HL-60 (cell line): ENCODE data around the gene SELENOI.
"Not testable (repeated sequence)": the region's sequence is repeated elsewhere in the genome, so short reads cannot be mapped to it uniquely, and the experiment has no call there.

ENCODE experiments used
- DNase-seq, 2 experiments: peaks; one replicate each; pipeline ENCODE4 v3.0.0-alpha.2; 2010 to 2020; ENCODE audit warnings: low read depth in 1 of 2, low spot score in 1 of 2
- H3K27ac ChIP-seq: fragments of 250-450 bp; sonication (Bioruptor Pico); replicated peaks from 2 replicates; pipeline ENCODE4 v1.5.1; 2020; ENCODE audit warnings: mild to moderate bottlenecking, moderate library complexity
- H3K27me3 ChIP-seq: fragments of 250-450 bp; sonication (Bioruptor Pico); 2 replicates; pipeline ENCODE4 v1.5.1; 2021; ENCODE audit warnings: mild to moderate bottlenecking, moderate library complexity; ENCODE audit not compliant: insufficient read depth, poor library complexity, severe bottlenecking
- H3K4me3 ChIP-seq: replicated peaks from 2 replicates; pipeline ENCODE4 v1.5.1; 2011; ENCODE audit warnings: mild to moderate bottlenecking, control low read depth, low read length; ENCODE audit not compliant: insufficient read depth
- GABPA ChIP-seq: IDR thresholded peaks from 2 replicates; pipeline ENCODE4 v1.6.1; 2012; ENCODE audit warnings: low read depth
- POLR2AphosphoS5 ChIP-seq: IDR thresholded peaks from 2 replicates; pipeline ENCODE4 v1.6.1; 2012; ENCODE audit warnings: low read depth
- SPI1 ChIP-seq: IDR thresholded peaks from 2 replicates; pipeline ENCODE4 v1.6.1; 2012; ENCODE audit warnings: low read depth, mild to moderate bottlenecking, borderline replicate concordance
- TF ChIP-seq, protein P1 (sequence below): IDR thresholded peaks from 2 replicates; pipeline ENCODE4 v1.6.1; 2012; ENCODE audit warnings: low read depth; ENCODE audit not compliant: insufficient replicate concordance
- TF ChIP-seq, protein P2 (sequence below): IDR thresholded peaks from one replicate; pipeline ENCODE4 v1.5.1; 2011; ENCODE audit warnings: low read length, control low read depth, inconsistent platforms; ENCODE audit not compliant: insufficient read depth

The SELENOI gene

DNA sequence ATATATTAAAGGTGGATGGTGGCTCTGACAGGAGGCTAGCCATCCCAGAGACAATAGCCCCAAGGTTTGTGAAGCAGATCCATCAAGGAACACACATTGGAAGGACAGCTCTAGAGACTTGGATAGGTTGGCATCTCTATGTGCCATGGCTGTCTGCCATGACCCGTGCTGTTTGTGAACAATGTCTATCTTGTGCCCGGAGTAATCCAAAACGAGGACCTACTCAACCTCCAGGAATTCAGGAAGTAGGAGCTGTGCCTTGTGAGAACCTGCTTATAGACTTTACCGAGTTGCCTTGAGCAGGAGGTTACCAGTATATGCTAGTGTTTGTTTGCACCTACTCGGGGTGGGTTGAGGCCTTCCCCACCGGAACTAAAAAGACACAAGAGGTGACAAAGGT, 43.1 kb upstream of the SELENOI start:
- no peak overlapping the region for H3K27ac ChIP-seq
- no peak for DNase-seq
- no peak overlapping the region for H3K4me3 ChIP-seq
- TF ChIP-seq, protein P1, sequence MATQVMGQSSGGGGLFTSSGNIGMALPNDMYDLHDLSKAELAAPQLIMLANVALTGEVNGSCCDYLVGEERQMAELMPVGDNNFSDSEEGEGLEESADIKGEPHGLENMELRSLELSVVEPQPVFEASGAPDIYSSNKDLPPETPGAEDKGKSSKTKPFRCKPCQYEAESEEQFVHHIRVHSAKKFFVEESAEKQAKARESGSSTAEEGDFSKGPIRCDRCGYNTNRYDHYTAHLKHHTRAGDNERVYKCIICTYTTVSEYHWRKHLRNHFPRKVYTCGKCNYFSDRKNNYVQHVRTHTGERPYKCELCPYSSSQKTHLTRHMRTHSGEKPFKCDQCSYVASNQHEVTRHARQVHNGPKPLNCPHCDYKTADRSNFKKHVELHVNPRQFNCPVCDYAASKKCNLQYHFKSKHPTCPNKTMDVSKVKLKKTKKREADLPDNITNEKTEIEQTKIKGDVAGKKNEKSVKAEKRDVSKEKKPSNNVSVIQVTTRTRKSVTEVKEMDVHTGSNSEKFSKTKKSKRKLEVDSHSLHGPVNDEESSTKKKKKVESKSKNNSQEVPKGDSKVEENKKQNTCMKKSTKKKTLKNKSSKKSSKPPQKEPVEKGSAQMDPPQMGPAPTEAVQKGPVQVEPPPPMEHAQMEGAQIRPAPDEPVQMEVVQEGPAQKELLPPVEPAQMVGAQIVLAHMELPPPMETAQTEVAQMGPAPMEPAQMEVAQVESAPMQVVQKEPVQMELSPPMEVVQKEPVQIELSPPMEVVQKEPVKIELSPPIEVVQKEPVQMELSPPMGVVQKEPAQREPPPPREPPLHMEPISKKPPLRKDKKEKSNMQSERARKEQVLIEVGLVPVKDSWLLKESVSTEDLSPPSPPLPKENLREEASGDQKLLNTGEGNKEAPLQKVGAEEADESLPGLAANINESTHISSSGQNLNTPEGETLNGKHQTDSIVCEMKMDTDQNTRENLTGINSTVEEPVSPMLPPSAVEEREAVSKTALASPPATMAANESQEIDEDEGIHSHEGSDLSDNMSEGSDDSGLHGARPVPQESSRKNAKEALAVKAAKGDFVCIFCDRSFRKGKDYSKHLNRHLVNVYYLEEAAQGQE: no peak
- TF ChIP-seq POLR2AphosphoS5 (no peak), SPI1 (no peak), GABPA (no peak)
- H3K27me3 ChIP-seq: no peaks in the 10 kb centered on the region

GRCh38 chr2:26305094-26305493, 40.8 kb upstream of the SELENOI start:
- H3K27me3 ChIP-seq, H3K27ac ChIP-seq, H3K4me3 ChIP-seq, DNase-seq: not testable (repeated sequence)

- TF ChIP-seq, protein P2, sequence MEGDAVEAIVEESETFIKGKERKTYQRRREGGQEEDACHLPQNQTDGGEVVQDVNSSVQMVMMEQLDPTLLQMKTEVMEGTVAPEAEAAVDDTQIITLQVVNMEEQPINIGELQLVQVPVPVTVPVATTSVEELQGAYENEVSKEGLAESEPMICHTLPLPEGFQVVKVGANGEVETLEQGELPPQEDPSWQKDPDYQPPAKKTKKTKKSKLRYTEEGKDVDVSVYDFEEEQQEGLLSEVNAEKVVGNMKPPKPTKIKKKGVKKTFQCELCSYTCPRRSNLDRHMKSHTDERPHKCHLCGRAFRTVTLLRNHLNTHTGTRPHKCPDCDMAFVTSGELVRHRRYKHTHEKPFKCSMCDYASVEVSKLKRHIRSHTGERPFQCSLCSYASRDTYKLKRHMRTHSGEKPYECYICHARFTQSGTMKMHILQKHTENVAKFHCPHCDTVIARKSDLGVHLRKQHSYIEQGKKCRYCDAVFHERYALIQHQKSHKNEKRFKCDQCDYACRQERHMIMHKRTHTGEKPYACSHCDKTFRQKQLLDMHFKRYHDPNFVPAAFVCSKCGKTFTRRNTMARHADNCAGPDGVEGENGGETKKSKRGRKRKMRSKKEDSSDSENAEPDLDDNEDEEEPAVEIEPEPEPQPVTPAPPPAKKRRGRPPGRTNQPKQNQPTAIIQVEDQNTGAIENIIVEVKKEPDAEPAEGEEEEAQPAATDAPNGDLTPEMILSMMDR: no peak
- TF ChIP-seq, protein P1: no peak
- no peak for TF ChIP-seq GABPA
- TF ChIP-seq POLR2AphosphoS5: no peak
- DNase-seq: no peak
- Histone ChIP-seq H3K27me3 (no peaks in the 10 kb centered on the region), H3K4me3 (no peak overlapping the region), H3K27ac (no peak overlapping the region)
These were observed 40.4 kb upstream of the SELENOI start for GRCh38 chr2:26305540-26305939.

DNA sequence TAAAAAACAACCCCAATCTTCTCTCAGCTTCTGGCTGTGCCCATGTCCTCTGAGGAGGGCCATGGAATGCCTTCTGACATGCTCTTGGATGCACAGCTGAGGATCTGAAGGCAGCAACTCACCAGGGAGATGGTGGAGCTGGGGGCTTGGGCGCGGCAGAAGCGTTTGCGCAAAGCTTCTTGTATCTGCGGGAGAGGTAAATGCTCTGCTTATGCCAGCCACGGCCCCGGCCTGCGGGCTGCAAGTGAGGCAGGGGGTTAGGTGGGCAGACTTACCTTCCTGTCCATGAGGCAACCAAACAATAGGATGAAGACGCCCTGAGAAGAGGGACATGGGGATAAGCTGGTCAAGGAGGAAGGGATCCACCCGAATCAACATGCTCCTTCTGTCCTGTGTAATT, 36.0 kb upstream of the SELENOI start:
- Histone ChIP-seq H3K27ac (no peak overlapping the region), H3K27me3 (no peaks in the 10 kb centered on the region), H3K4me3 (no peak overlapping the region)
- TF ChIP-seq GABPA (no peak), SPI1 (no peak), POLR2AphosphoS5 (no peak)
- TF ChIP-seq, protein P2: no peak
- TF ChIP-seq, protein P1: no peak
- no peak for DNase-seq
